Ureter (tissue), 1 donor: ENCODE data around the gene PRSS21. TPM values are rescaled to one million over a fixed set of nuclear protein-coding genes. Genes with fewer than 3 reads are reported as not detected.

Source experiments
- DNase-seq: peaks from one replicate; pipeline ENCODE4 v3.0.0-alpha.2; 2020; ENCODE audit warnings: low spot score
- total RNA-seq: library from RNA; stranded (reverse); gene quantifications from one replicate; pipeline ENCODE4 v1.2.4, GENCODE V29; 2023
- donor health status: DM: yes; HTN: yes; CAD: no.

PRSS21 gene
- total RNA-seq, 1 donor from 2014 or later, result 1.3 TPM

GRCh38 chr16:2779978-2780898 is 36.8 kb upstream of the PRSS21 start:
- no peak for DNase-seq

- no peak for DNase-seq
Observed at GRCh38 chr16:2782583-2783351, 34.3 kb upstream of the PRSS21 start.

- DNase-seq, result no peak
Observed at GRCh38 chr16:2783581-2784357, 33.3 kb upstream of the PRSS21 start.

- DNase-seq, result no peak
Observed at GRCh38 chr16:2784358-2785100, 32.5 kb upstream of the PRSS21 start.

GRCh38 chr16:2785101-2785991 is 31.7 kb upstream of the PRSS21 start:
- DNase-seq, result no peak

- no peak for DNase-seq
Observed at GRCh38 chr16:2786061-2786825, 30.8 kb upstream of the PRSS21 start.

GRCh38 chr16:2786826-2787151 is 30.2 kb upstream of the PRSS21 start:
- DNase-seq, result no peak

GRCh38 chr16:2787406-2787805 is 29.6 kb upstream of the PRSS21 start, which contains the start of gene PRSS33:
TSS of gene PRSS33 (minus strand) at chr16:2787560. CDS start at chr16:2786547, 1,013 bp downstream.
- DNase-seq, result no peak

- no peak for DNase-seq
Observed at GRCh38 chr16:2787961-2788360, 29.1 kb upstream of the PRSS21 start.

- no peak for DNase-seq
Observed at GRCh38 chr16:2790631-2791030, 26.4 kb upstream of the PRSS21 start.

GRCh38 chr16:2791174-2791573 is 25.9 kb upstream of the PRSS21 start:
- DNase-seq, result no peak

GRCh38 chr16:2792940-2793339 is 24.1 kb upstream of the PRSS21 start:
- no peak for DNase-seq

- DNase-seq, result peak; percentile 70
Observed at GRCh38 chr16:2795395-2796143, 21.5 kb upstream of the PRSS21 start.

- DNase-seq, result no peak
Observed at GRCh38 chr16:2798723-2799204, 18.3 kb upstream of the PRSS21 start.

GRCh38 chr16:2799205-2799858 is 17.7 kb upstream of the PRSS21 start:
- DNase-seq, result no peak

- peak; percentile 77 for DNase-seq
Observed at GRCh38 chr16:2799859-2800226, 17.2 kb upstream of the PRSS21 start.

- DNase-seq, result no peak
Observed at GRCh38 chr16:2803545-2804195, 13.4 kb upstream of the PRSS21 start.

- no peak for DNase-seq
Observed at GRCh38 chr16:2804728-2805127, 12.3 kb upstream of the PRSS21 start.
